HG03097 (cell line): Measurements from ENCODE around the gene GPN2.

Experiments
- ATAC-seq: cut with Tn5 transposase; IDR thresholded peaks from one replicate; pipeline ENCODE4 v1.9.1; 2021; ENCODE audit not compliant: unreplicated experiment, low FRiP score

GPN2 gene

GRCh38 chr1:26889551-26890466 lies at the start of gene GPN2:
GPN2 (minus strand) TSS chr1:26890283; CDS start chr1:26890096, 187 bp downstream.
- ATAC-seq: peak; percentile 69

GRCh38 chr1:26938659-26939025 lies 48.6 kb upstream of the GPN2 start:
- no peak for ATAC-seq

DNA sequence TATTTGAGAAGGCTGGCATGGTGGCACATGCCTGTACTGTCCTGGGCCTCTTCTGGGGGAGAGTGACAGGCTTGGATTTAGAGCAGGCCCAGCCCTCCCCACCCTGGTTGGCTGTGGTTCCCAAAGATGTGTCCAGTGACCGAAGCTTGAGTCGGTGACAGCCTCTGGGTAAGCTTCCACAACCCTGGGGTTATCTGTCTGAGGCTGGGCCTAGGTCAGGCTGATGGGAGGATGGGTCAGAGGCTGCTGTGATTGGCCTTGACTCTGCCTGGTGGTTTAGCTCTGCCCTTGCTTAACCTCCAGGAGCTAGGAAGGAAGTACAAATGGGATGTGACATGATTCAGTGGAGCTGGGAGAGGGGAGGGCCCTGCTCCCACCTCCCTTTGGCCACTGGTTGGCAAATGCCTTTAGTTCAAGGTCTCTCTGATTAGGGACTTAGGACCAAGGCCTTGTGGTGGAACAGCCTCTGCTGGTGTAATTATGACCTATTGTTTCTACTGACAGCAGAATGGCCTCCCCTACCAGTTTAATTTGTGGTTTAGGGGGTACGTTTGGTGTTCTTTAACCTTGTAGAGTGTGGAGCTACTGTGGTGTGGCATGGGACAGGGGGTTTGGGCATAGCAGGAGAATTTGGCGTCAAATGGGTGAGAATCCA lies 48.0 kb upstream of the GPN2 start:
- no peak for ATAC-seq

DNA sequence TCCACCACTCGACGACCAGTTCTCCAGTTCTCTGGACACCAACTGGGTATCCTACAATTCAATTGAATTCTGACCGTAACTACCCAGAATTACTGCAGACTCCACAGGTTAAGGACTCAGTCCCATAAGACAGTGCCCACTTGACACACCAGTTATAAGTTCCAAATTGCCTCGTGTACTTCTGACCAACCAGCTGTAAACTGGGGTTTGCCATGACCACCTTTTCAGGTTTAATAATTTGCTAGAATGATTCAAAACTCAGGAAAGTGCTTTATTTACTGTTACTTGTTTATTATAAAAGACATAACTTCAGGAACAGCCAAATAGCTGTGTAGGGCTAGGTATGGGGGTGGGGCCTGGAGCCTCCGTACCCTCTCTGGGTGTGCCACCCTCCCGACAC lies 46.7 kb upstream of the GPN2 start:
- no peak for ATAC-seq

- no peak for ATAC-seq
Measured at GRCh38 chr1:26932531-26932930, 42.4 kb upstream of the GPN2 start.

DNA sequence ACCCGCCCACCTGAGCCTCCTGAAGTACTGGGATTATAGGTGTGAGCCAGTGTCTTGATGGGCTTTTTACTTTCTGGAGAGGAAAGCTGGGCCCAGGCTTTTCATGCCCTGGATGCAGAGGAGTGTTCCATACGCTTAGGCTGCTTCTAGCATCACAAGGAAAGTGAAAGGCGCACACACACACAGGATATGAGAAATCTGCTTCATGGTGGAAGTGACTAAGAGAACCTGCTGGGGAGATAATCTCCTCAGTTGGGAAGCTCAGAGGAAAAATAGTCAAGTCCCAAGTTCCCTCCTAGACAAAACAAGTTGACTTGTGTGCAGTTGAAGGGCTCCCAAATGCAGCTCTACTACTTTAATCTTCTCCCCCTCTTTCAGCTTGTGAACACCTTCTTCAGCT lies 33.6 kb upstream of the GPN2 start:
- no peak for ATAC-seq

- ATAC-seq: no peak
Measured at GRCh38 chr1:26922901-26923300, 32.8 kb upstream of the GPN2 start.

GRCh38 chr1:26922431-26922729 lies 32.3 kb upstream of the GPN2 start:
- ATAC-seq: no peak

- ATAC-seq: peak; percentile 97
Measured at GRCh38 chr1:26921540-26922430, 31.7 kb upstream of the GPN2 start, which contains the start of gene NUDC. NUDC (plus strand) TSS chr1:26921743; CDS start chr1:26921849, 106 bp downstream.

GRCh38 chr1:26921126-26921539 lies 31.1 kb upstream of the GPN2 start:
- ATAC-seq: no peak

GRCh38 chr1:26915204-26915842 lies 25.2 kb upstream of the GPN2 start:
- ATAC-seq: no peak

- no peak for ATAC-seq
Measured at GRCh38 chr1:26913754-26914619, 23.9 kb upstream of the GPN2 start, which contains the start of gene NR0B2. NR0B2 (minus strand) TSS chr1:26913975; CDS start chr1:26913940, 35 bp downstream.

DNA sequence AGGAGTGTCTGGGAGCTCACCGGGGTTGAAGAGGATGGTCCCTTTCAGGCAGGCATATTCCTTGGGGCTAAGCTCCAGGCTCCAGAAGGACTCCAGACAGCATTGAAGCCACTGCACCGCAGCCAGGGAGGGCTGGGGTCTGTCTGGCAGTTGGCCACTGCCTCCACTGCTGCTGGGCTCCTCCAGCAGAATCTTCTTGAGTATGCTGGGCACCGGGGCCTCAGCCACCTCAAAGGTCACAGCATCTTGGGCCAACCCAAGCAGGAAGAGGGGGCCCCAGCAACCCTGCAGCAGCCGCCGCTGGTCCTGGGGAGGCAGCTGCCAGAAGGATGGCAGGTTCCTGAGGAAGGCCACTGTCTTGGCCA lies 23.3 kb upstream of the GPN2 start:
- no peak for ATAC-seq

- ATAC-seq: no peak
Measured at GRCh38 chr1:26912147-26912490, 22.0 kb upstream of the GPN2 start.

DNA sequence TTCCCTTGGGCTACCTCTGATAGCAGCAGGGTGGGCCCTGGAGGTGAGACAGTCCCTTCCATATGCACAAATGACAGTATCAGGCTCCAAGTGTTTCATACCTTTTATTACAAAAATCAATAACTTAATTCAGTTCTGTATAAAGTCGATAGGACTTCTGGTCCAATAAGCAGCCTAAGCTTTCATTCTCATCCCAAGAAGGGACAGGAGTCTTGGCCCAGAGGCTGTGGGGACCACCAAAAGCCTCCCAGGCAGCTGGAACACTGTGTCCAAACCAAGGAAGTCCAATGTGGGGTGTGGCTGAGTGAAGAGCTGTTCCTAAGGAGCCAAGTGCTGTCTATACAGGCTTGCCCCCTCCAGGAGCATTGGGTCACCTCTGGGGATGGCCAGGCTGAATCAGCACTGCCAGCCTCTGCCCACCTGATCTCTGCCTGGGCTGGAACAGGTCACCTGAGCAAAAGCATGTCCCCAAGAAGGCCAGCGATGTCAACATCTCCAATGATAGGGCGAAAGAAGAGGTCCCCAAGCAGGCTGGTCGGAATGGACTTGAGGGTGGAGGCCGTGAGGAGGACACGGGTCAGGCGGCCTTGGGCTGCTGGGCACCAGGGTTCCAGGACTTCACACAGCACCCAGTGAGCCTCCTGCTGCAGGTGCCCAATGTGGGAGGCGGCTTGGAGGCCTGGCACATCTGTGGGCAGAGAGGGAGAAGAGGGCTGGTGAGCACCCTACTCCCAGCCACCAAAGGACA lies 21.5 kb upstream of the GPN2 start:
- no peak for ATAC-seq

DNA sequence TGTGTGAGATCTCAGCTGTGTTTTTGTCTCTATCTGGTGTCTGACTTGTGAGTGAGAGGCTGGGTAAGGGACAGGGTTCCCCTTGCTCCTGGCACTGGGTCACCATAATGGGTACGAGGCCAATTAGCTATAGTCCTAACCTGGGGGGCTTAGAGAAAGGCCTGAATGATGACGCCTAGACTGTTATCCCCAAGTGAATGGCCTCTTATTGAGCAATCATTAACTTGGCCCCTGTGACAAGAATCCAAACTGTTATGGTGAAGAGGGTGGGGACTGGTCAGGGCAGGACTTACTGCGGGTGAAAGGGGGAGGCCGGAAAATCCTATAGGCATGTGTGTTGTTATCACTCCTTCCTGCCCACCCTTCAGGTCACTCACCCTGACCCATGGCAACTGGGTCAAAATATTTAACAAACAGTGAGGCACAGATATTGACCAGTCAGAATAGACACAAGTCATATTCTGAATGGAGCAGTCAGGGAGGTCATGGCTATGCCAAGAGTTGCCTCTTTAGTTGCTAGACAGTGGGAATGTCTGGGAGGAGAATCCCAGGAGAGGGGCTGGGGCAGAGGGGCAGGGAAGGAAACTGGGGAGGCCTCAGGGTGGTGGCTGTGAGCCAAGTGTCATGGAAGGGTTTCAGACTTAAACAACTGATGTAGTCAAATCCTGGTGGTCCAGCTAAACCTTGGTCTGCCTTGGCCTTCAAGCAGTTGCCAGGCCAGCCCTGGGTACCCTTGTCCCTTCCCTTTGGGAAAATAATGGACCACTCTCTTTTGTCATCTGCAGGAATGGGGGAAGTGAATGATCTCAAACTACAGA lies 20.5 kb upstream of the GPN2 start:
- ATAC-seq: no peak

GRCh38 chr1:26909951-26910342 lies 19.9 kb upstream of the GPN2 start:
- ATAC-seq: no peak
